DND-41 (cell line): ENCODE results near the gene ARHGEF6.

Experiments
- EZH2 ChIP-seq: IDR thresholded peaks from 3 replicates; pipeline ENCODE4 v1.6.1; 2012; ENCODE audit warnings: borderline replicate concordance, low read depth, mild to moderate bottlenecking, moderate library complexity, low read length, inconsistent platforms; ENCODE audit not compliant: severe bottlenecking
- TF ChIP-seq, protein P1 (sequence below): IDR thresholded peaks from 2 replicates; pipeline ENCODE4 v1.5.1; 2012; ENCODE audit warnings: borderline replicate concordance, low read length, moderate library complexity, mild to moderate bottlenecking; ENCODE audit not compliant: poor library complexity, severe bottlenecking; ENCODE audit errors: extremely low read depth

- TF ChIP-seq, protein P1, sequence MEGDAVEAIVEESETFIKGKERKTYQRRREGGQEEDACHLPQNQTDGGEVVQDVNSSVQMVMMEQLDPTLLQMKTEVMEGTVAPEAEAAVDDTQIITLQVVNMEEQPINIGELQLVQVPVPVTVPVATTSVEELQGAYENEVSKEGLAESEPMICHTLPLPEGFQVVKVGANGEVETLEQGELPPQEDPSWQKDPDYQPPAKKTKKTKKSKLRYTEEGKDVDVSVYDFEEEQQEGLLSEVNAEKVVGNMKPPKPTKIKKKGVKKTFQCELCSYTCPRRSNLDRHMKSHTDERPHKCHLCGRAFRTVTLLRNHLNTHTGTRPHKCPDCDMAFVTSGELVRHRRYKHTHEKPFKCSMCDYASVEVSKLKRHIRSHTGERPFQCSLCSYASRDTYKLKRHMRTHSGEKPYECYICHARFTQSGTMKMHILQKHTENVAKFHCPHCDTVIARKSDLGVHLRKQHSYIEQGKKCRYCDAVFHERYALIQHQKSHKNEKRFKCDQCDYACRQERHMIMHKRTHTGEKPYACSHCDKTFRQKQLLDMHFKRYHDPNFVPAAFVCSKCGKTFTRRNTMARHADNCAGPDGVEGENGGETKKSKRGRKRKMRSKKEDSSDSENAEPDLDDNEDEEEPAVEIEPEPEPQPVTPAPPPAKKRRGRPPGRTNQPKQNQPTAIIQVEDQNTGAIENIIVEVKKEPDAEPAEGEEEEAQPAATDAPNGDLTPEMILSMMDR, result no peak
- TF ChIP-seq EZH2, result no peak
Observed at GRCh38 chrX:136684120-136684519, 96.6 kb downstream of the ARHGEF6 start.
